Measurements from ENCODE around the gene SOX6. TPM values are rescaled to one million over a fixed set of nuclear protein-coding genes. Genes with fewer than 3 reads are reported as not detected.

Gene SOX6
- total RNA-seq, 4 donors from 2014 or later, result 0.29 to 20.5 (median 8.2) TPM

DNA sequence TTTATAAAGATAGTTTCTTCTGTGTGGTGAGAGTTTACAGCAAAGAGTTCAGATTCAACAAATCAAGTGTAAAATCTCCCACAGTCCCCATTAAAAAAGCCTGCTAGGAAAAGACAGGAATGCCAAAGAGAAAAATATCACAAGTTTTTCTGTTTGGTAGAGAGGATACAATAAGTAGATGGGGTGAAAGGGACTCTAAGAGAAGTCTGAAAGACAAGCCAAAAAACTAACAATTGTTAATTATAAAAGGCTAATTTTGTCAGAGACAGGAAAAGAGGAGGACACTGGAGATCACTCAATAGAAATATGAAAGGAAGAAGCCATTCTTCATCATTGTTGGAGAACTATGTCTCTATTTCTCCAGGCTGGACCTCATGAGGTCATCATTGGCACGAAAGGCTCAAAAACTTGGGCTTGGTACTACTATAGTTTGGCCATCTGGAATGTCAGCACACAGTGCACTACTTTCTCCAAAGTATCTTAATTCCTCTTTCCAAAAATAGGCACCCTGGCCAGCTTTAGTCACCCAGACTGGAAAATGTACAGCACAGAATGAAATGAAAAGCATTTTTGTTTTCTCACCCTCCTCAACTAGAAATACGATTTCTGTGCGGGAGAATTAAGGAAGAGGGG, 531 bp upstream of the SOX6 start:
- TF ChIP-seq, protein P1, sequence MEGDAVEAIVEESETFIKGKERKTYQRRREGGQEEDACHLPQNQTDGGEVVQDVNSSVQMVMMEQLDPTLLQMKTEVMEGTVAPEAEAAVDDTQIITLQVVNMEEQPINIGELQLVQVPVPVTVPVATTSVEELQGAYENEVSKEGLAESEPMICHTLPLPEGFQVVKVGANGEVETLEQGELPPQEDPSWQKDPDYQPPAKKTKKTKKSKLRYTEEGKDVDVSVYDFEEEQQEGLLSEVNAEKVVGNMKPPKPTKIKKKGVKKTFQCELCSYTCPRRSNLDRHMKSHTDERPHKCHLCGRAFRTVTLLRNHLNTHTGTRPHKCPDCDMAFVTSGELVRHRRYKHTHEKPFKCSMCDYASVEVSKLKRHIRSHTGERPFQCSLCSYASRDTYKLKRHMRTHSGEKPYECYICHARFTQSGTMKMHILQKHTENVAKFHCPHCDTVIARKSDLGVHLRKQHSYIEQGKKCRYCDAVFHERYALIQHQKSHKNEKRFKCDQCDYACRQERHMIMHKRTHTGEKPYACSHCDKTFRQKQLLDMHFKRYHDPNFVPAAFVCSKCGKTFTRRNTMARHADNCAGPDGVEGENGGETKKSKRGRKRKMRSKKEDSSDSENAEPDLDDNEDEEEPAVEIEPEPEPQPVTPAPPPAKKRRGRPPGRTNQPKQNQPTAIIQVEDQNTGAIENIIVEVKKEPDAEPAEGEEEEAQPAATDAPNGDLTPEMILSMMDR (IDR thresholded peaks at IDR 0.05), result no peak
- no peak for TF ChIP-seq POLR2A (IDR thresholded peaks at IDR 0.05)

DNA sequence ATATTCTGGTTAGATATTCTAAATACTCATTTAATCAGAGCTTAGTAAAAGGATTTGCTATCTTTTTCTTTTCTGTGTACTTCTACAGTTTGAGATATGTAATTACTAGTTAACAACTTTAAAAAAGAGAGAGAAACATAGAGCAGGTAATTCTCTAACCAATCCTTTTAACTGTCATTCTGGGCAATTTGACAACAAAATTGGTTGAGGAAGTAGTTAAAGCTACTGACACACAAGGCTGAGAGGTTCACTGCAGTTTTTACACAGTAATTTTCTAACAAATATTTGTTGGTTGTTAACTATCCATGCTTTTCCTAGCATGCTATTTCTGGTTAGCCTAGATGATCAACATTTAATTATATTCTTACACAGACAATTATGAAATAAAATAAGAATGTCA, 3.6 kb downstream of the SOX6 start:
- intact Hi-C loops (cut with DNase I; ENCODE audit: low total_unique reads), result no loop called here
- H3K36me3 ChIP-seq, result no peaks in the 10 kb centered on the region
- H3K9me3 ChIP-seq, result no peaks in the 10 kb centered on the region
- H3K27me3 ChIP-seq, result no peaks in the 10 kb centered on the region
- no peak for DNase-seq
- no peaks in the 10 kb centered on the region for H3K4me1 ChIP-seq
- TF ChIP-seq, protein P1 (IDR thresholded peaks at IDR 0.05), result no peak
- TF ChIP-seq POLR2A (IDR thresholded peaks at IDR 0.05), result no peak
- H3K4me3 ChIP-seq, result no peak overlapping the region
- H3K27ac ChIP-seq, result no peak overlapping the region

More for the DNA sequence above, 531 bp upstream of the SOX6 start:
- Histone ChIP-seq H3K27me3 (no peaks in the 10 kb centered on the region), H3K4me1 (no peaks in the 10 kb centered on the region), H3K9me3 (no peaks in the 10 kb centered on the region), H3K27ac (no peak overlapping the region), H3K36me3 (no peaks in the 10 kb centered on the region), H3K4me3 (no peak overlapping the region)
- no peak for DNase-seq
- intact Hi-C loops (cut with DNase I; ENCODE audit: low total_unique reads), result no loop called here

DNA sequence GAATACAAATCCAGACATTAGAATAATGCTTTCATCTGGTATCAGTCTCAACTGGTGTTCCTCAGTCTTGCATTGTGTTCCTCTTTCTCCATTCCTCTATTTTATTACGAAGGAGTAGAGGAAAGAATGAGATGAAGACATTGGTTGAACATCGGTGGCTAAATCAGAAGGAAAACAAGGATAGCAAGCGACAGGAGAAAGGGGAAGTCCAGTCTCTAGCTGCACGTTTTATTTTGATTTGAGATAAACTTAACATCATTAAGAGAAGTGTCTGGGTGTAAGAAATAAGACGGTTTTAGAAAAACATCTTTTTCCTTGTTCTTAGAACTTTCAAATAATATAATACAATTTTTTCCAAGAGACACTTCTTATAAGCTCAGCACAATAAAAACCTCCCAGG, 6.2 kb downstream of the SOX6 start:
- TF ChIP-seq, protein P1 (IDR thresholded peaks at IDR 0.05), result no peak
- no peak for TF ChIP-seq POLR2A (IDR thresholded peaks at IDR 0.05)
- Histone ChIP-seq H3K4me1 (no peaks in the 10 kb centered on the region), H3K4me3 (no peak overlapping the region), H3K27ac (no peak overlapping the region), H3K27me3 (no peaks in the 10 kb centered on the region), H3K36me3 (no peaks in the 10 kb centered on the region), H3K9me3 (no peaks in the 10 kb centered on the region)
- intact Hi-C loops (cut with DNase I; ENCODE audit: low total_unique reads), result no loop called here
- no peak for DNase-seq

DNA sequence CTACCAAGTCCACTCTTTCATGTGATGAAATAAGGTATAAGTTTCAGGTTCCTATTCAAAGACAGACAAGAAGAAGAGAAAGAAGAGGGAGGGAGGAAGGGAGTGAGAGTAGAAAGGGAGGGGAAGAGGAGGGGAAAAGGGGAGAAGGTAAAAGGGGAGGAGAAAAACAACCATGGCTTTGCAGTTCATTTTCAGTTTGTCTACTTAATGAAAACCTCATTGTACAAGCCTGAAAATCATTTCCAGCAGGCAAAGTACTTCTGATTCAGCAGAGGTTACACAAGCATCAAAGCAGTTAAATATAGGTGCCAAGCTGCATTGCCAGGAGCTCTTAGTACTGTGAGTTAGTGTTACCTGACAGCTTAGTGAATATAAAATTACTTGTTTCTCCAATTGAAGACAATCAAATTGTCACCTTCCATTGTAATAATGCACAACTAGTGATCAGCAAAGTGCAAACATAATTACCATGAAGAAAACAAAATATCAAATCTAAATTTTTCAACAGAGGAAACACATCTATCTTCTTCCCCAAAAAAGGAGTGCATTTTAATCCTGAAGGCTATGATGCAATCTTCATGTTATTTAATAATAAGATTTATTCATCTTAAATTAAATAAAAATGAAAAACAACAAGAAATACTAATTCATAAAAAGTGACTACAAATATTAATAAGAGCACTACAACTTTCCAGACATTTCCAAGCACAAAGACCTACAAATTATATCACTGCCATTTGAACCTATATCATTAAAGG, 8.2 kb downstream of the SOX6 start:
- H3K4me1 ChIP-seq, result no peaks in the 10 kb centered on the region
- no peak for TF ChIP-seq POLR2A (IDR thresholded peaks at IDR 0.05)
- TF ChIP-seq, protein P1 (IDR thresholded peaks at IDR 0.05), result no peak
- no peak for DNase-seq
- H3K4me3 ChIP-seq, result no peak overlapping the region
- H3K36me3 ChIP-seq, result no peaks in the 10 kb centered on the region
- no peaks in the 10 kb centered on the region for H3K27me3 ChIP-seq
- intact Hi-C loops (cut with DNase I; ENCODE audit: low total_unique reads), result no loop called here
- H3K27ac ChIP-seq, result no peak overlapping the region
- H3K9me3 ChIP-seq, result no peaks in the 10 kb centered on the region

DNA sequence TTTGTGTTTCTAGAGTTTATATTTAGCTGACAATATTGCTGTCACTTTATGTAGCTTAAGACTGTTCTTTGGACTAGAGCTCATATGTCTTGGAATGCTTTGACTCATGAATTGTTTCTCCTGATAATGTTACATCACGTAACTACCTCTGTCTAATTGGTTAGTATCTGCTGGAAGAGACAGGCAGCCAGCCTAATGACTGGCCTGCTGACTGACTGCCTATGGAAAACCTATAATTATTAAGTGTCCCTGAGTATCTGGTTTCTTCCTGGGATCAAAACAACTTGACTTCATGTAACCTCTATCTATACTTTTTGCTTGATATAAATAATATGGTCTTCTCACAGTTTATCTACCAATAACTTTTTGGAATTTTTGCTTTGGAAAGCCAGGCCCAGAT, 9.4 kb downstream of the SOX6 start:
- H3K4me3 ChIP-seq, result no peak overlapping the region
- DNase-seq, result no peak
- intact Hi-C loops (cut with DNase I; ENCODE audit: low total_unique reads), result no loop called here
- H3K27ac ChIP-seq, result no peak overlapping the region
- no peaks in the 10 kb centered on the region for H3K9me3 ChIP-seq
- no peaks in the 10 kb centered on the region for H3K36me3 ChIP-seq
- TF ChIP-seq, protein P1 (IDR thresholded peaks at IDR 0.05), result no peak
- no peak for TF ChIP-seq POLR2A (IDR thresholded peaks at IDR 0.05)
- H3K27me3 ChIP-seq, result no peaks in the 10 kb centered on the region
- no peaks in the 10 kb centered on the region for H3K4me1 ChIP-seq

Measured in uterus (tissue), 4 donors.